PC-9 (cell line): ENCODE results near the gene MIGA2.
"Not testable (repeated sequence)": the region's sequence is repeated elsewhere in the genome, so short reads cannot be mapped to it uniquely, and the experiment has no call there.

ENCODE experiments used
- CTCF ChIP-seq: fragments of 200-600 bp; sonication (generic); conservative IDR thresholded peaks from 2 replicates; pipeline ENCODE4 v1.6.1; 2017; ENCODE audit warnings: mixed run types, antibody characterized with exemption, mild to moderate bottlenecking, moderate library complexity
- EZH2 ChIP-seq: fragments of 200-600 bp; sonication (generic); IDR thresholded peaks from 2 replicates; pipeline ENCODE4 v1.8.0; 2017; ENCODE audit warnings: antibody characterized with exemption, low read depth

- not testable (repeated sequence) for TF ChIP-seq CTCF, EZH2
These were observed 588 bp upstream of the MIGA2 start for GRCh38 chr9:129035838-129036237.
